IMR-90 (cell line): Measurements from ENCODE around the gene NRP1. TPM values are rescaled to one million over a fixed set of nuclear protein-coding genes. Genes with fewer than 3 reads are reported as not detected.
A peak's percentile ranks its signal among the peaks of the same experiment; 100 is the strongest.

Experiments
- ATAC-seq: fragments of 200-7000 bp; cut with Tn5 transposase; 2 replicates; pipeline ENCODE4 v1.9.1; 2020; ENCODE audit warnings: low read depth, mild to moderate bottlenecking, moderate library complexity
- BruUV-seq: library from RNA; stranded (reverse); fragments of 400-500 nt; replicated peaks from 2 replicates; lab custom pipeline; 2021; lab: Mats Ljungman, UMichigan
- CTCF ChIA-PET: fragments of 300-600 bp; formaldehyde crosslinking; extraction: SDS; loops from one replicate; lab custom pipeline; 2021; ENCODE audit warnings: antibody characterized with exemption; lab: Yijun Ruan, JAX
- POLR2A ChIA-PET: fragments of 300-600 bp; sonication (Branson Sonifier 250); formaldehyde crosslinking; loops from one replicate; lab custom pipeline; 2022; ENCODE audit warnings: antibody characterized with exemption; ENCODE audit not compliant: unreplicated experiment; lab: Charles Lee
- DNase-seq: peaks from one replicate; pipeline ENCODE4 v3.0.0; 2013
- H2AFZ ChIP-seq: replicated peaks from 2 replicates; pipeline ENCODE3; 2013; ENCODE audit warnings: low read length, mild to moderate bottlenecking; ENCODE audit not compliant: poor library complexity
- H2AK5ac ChIP-seq: 2 replicates; pipeline ENCODE4 v1.6.1; 2013; ENCODE audit warnings: low read depth, low read length, inconsistent platforms
- H2AK9ac ChIP-seq: replicated peaks from 2 replicates; pipeline ENCODE3; 2013; ENCODE audit warnings: mild to moderate bottlenecking, low read depth, low read length, moderate library complexity; ENCODE audit not compliant: poor library complexity
- H2BK120ac ChIP-seq: 2 replicates; pipeline ENCODE4 v1.6.1; 2013; ENCODE audit warnings: low read depth, low read length, inconsistent platforms
- H2BK15ac ChIP-seq: 3 replicates; pipeline ENCODE4 v1.6.1; 2013; ENCODE audit warnings: low read depth, low read length, inconsistent platforms
- H2BK20ac ChIP-seq: 2 replicates; pipeline ENCODE4 v1.6.1; 2013; ENCODE audit warnings: low read depth, mild to moderate bottlenecking, inconsistent platforms, low read length, moderate library complexity
- H2BK5ac ChIP-seq: 2 replicates; pipeline ENCODE4 v1.6.1; 2013; ENCODE audit warnings: mild to moderate bottlenecking, low read depth, low read length, inconsistent platforms; ENCODE audit not compliant: poor library complexity, severe bottlenecking
- H3K14ac ChIP-seq: replicated peaks from 2 replicates; pipeline ENCODE4 v1.6.1; 2013; ENCODE audit warnings: low read depth, low read length, inconsistent platforms
- H3K18ac ChIP-seq: 2 replicates; pipeline ENCODE4 v1.6.1; 2013; ENCODE audit warnings: low read depth, low read length, control low read depth
- H3K23ac ChIP-seq: 2 replicates; pipeline ENCODE4 v1.6.1; 2013; ENCODE audit warnings: low read depth, low read length, inconsistent platforms
- H3K27ac ChIP-seq: 2 replicates; pipeline ENCODE4 v1.5.1; 2013; ENCODE audit warnings: mild to moderate bottlenecking, control low read depth, low read length; ENCODE audit not compliant: insufficient read depth
- H3K27me3 ChIP-seq: 2 replicates; pipeline ENCODE4 v1.6.1; 2013; ENCODE audit warnings: low read length; ENCODE audit not compliant: control insufficient read depth, insufficient read depth
- H3K36me3 ChIP-seq: 2 replicates; pipeline ENCODE4 v1.6.1; 2013; ENCODE audit warnings: low read length, mixed read lengths; ENCODE audit not compliant: control insufficient read depth, insufficient read depth
- H3K4ac ChIP-seq: 2 replicates; pipeline ENCODE4 v1.6.1; 2013; ENCODE audit warnings: low read depth, low read length, inconsistent platforms
- H3K4me1 ChIP-seq: 2 replicates; pipeline ENCODE4 v1.6.1; 2013; ENCODE audit warnings: low read length, mixed read lengths; ENCODE audit not compliant: control insufficient read depth, insufficient read depth
- H3K4me2 ChIP-seq: 2 replicates; pipeline ENCODE4 v1.6.1; 2013; ENCODE audit warnings: low read depth, mild to moderate bottlenecking, control low read depth, low read length, moderate library complexity
- H3K4me3 ChIP-seq: 2 replicates; pipeline ENCODE4 v1.5.1; 2013; ENCODE audit warnings: low read depth, mild to moderate bottlenecking, control low read depth, low read length, moderate library complexity; ENCODE audit not compliant: insufficient read depth
- H3K56ac ChIP-seq: 2 replicates; pipeline ENCODE4 v1.6.1; 2013; ENCODE audit warnings: low read length, inconsistent platforms; ENCODE audit not compliant: insufficient read depth; ENCODE audit errors: extremely low read depth
- H3K79me1 ChIP-seq, 2 experiments: 2 replicates each; pipeline ENCODE4 v1.6.1; 2013; ENCODE audit warnings: low read length in 2 of 2, inconsistent platforms in 1 of 2, low read depth in 1 of 2
- H3K9ac ChIP-seq: 2 replicates; pipeline ENCODE4 v1.6.1; 2013; ENCODE audit warnings: low read depth, low read length, control low read depth
- H3K9me1 ChIP-seq: 2 replicates; pipeline ENCODE4 v1.6.1; 2013; ENCODE audit warnings: low read length, inconsistent platforms; ENCODE audit not compliant: insufficient read depth
- H3K9me3 ChIP-seq: 2 replicates; pipeline ENCODE4 v1.6.1; 2013; ENCODE audit warnings: low read length; ENCODE audit not compliant: control insufficient read depth, insufficient read depth
- H4K20me1 ChIP-seq: 2 replicates; pipeline ENCODE4 v1.6.1; 2013; ENCODE audit warnings: low read length, inconsistent platforms; ENCODE audit not compliant: insufficient read depth
- H4K5ac ChIP-seq: 2 replicates; pipeline ENCODE4 v1.6.1; 2013; ENCODE audit warnings: mild to moderate bottlenecking, low read depth, low read length, control low read depth
- H4K8ac ChIP-seq, 2 experiments: 2 replicates each; pipeline ENCODE4 v1.6.1; 2013; ENCODE audit warnings: low read depth in 2 of 2, low read length in 2 of 2, control low read depth in 1 of 2, inconsistent platforms in 1 of 2
- H4K91ac ChIP-seq: 2 replicates; pipeline ENCODE4 v1.6.1; 2013; ENCODE audit warnings: low read depth, low read length, inconsistent platforms; ENCODE audit not compliant: insufficient read depth
- CEBPB ChIP-seq: IDR thresholded peaks from 2 replicates; pipeline ENCODE4 v1.6.1; 2012; ENCODE audit warnings: low read depth, low read length, improper control_type of control experiment
- MAFK ChIP-seq: IDR thresholded peaks from 2 replicates; pipeline ENCODE4 v1.6.1; 2012; ENCODE audit warnings: low read depth, low read length, improper control_type of control experiment
- MAZ ChIP-seq: IDR thresholded peaks from 2 replicates; pipeline ENCODE4 v1.6.1; 2012; ENCODE audit warnings: low read depth, mild to moderate bottlenecking, low read length, improper control_type of control experiment, moderate library complexity, borderline replicate concordance
- MXI1 ChIP-seq: IDR thresholded peaks from 2 replicates; pipeline ENCODE4 v1.6.1; 2012; ENCODE audit warnings: low read depth, mild to moderate bottlenecking, low read length, moderate library complexity, borderline replicate concordance
- POLR2A ChIP-seq: IDR thresholded peaks from 2 replicates; pipeline ENCODE4 v1.6.1; 2012; ENCODE audit warnings: mild to moderate bottlenecking, low read depth, low read length
- RAD21 ChIP-seq: IDR thresholded peaks from 2 replicates; pipeline ENCODE4 v1.6.1; 2012; ENCODE audit warnings: low read length, improper control_type of control experiment
- RCOR1 ChIP-seq: IDR thresholded peaks from 2 replicates; pipeline ENCODE4 v1.6.1; 2012; ENCODE audit warnings: mild to moderate bottlenecking, low read length, improper control_type of control experiment; ENCODE audit not compliant: insufficient replicate concordance
- RFX5 ChIP-seq: IDR thresholded peaks from 2 replicates; pipeline ENCODE4 v1.8.0; 2012; ENCODE audit warnings: low read depth, mild to moderate bottlenecking, low read length, moderate library complexity
- SMC3 ChIP-seq: fragments of 150-350 bp; IDR thresholded peaks from 2 replicates; pipeline ENCODE4 v1.6.1; 2016; ENCODE audit warnings: low read depth, mild to moderate bottlenecking, antibody characterized with exemption, low read length, moderate library complexity
- WGBS, 2 experiments: methylation state at CpG; one replicate each; pipeline versions ENCODE4 v1.1.5 to v1.1.7; 2013; ENCODE audit warnings: missing lambda C conversion rate in 2 of 2; ENCODE audit not compliant: insufficient read length in 1 of 2; ENCODE audit errors: extremely low coverage in 2 of 2; 5-methylcytosine and 5-hydroxymethylcytosine counted together
- dilution Hi-C: fragments of 300-500 bp; cut with HindIII; formaldehyde crosslinking; loops from one replicate; pipeline ENCODE4 v1.14.3; 2018; ENCODE audit warnings: low sequenced_read_pairs; ENCODE audit not compliant: unreplicated experiment
- in situ Hi-C: fragments of 300-500 bp; cut with MboI; formaldehyde crosslinking; loops from 3 replicates; pipeline ENCODE4 v1.14.3; 2019; ENCODE audit warnings: low sequenced_read_pairs, inconsistent platforms, mixed read lengths
- intact Hi-C: fragments of 100-400 bp; cut with micrococcal nuclease; formaldehyde crosslinking; loops from 2 replicates; pipeline ENCODE4 v1.10.0; 2022
- polyA plus RNA-seq, 3 experiments: library from polyadenylated mRNA; depleted of rRNA; stranded (reverse); fragments of >200 nt; gene quantifications; 2 replicates each; pipeline ENCODE4 v1.2.3, GENCODE V29; 2012; ENCODE audit warnings: low replicate concordance in 1 of 3
- total RNA-seq: library from RNA; depleted of rRNA; stranded (reverse); fragments of >200 nt; gene quantifications from 2 replicates; pipeline ENCODE4 v1.2.3, GENCODE V29; 2012
- TF ChIP-seq, protein P1 (sequence below): fragments of 150-350 bp; IDR thresholded peaks from 2 replicates; pipeline ENCODE4 v1.6.1; 2016; ENCODE audit warnings: low read depth, mild to moderate bottlenecking, low read length, moderate library complexity, borderline replicate concordance
- TF ChIP-seq, protein P2 (sequence below): fragments of 150-350 bp; IDR thresholded peaks from 2 replicates; pipeline ENCODE4 v1.6.1; 2017; ENCODE audit warnings: mild to moderate bottlenecking, antibody characterized with exemption, low read length, low read depth

Gene NRP1
- total and polyA plus RNA-seq, 2 of the 4 experiments (the other 2 are of a cell fraction) = 108 to 227 TPM

DNA sequence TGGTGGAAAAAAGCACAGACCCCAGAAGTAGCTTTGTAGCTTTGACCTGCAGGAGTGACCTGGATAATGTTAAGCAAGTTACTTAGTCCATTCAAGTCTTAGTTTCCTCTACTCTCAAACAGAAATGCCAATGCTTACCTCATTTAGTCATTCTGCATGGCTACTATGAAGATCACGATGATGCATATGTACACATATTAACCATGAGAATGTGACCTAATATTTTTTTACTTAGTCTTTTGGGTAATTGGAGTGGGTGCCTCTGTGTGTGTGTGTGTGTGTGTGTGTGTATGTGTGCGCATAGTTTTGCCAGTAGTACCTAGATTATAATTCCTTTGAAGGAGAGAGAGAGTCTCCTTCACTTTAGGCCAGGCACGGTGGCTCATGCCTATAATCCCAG, 95.8 kb downstream of the NRP1 start (continued):
- TF ChIP-seq, protein P1, sequence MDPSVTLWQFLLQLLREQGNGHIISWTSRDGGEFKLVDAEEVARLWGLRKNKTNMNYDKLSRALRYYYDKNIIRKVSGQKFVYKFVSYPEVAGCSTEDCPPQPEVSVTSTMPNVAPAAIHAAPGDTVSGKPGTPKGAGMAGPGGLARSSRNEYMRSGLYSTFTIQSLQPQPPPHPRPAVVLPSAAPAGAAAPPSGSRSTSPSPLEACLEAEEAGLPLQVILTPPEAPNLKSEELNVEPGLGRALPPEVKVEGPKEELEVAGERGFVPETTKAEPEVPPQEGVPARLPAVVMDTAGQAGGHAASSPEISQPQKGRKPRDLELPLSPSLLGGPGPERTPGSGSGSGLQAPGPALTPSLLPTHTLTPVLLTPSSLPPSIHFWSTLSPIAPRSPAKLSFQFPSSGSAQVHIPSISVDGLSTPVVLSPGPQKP = no peak

DNA sequence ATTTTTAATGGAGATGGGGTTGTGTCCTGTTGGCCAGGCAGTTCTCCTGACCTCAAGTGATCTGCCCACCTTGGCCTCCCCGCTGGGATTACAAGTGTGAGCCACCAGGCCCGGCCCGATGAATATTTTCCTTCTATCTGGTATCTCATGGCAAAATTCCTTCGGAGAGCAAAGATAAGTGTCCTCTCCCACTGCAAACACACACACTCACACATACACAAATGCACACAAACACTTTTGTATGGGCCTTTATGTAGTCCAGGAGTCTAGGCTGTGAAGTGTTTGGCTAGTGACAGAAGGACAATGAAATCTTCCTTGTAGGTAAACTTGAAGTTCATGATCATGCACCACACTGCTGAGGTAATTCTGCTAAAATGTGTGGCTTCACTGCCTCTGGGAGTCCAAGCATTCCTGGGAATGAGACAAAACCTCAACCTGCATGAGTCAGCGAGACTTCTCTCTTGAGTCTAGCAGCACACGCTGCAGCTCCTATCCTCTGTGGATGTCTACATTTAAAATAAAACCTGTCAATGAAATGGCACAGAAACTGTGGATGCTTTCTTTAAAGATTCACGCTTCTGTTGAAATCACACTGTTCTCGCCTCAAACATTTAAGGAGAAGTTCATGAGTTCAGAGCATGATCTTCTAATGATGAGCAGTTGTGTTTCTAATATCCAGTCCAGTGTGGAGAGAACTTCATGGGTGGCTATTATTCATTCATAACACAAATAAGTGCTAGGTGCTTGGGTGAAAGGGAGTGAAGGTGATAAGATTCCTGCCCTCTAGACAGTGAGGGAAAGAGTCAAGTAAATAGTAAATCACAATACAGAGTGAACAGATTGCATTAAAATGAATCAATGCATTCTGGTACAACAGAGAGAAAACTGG, 96.5 kb downstream of the NRP1 start:
- H2BK15ac ChIP-seq = peak overlapping the region; percentile 16; the same call in 1 of the 3 replicates
- H3K4me2 ChIP-seq = peak overlapping the region; percentile 73; the same call in 1 of the 2 replicates
- WGBS, 2 experiments = no CpG with 5 or more reads among the region's 8 CpGs
- peaks cover 33% of the 10 kb centered on the region for H3K4me1 ChIP-seq
- ChIA-PET POLR2A (no interaction called here), CTCF (no interaction called here)
- H3K9ac ChIP-seq = no peak overlapping the region
- peak; percentile 99 for DNase-seq
- peak overlapping the region; percentile 87 for H3K56ac ChIP-seq
- peak overlapping the region; percentile 81 for H3K4ac ChIP-seq
- in situ Hi-C loops = no loop called here
- peak overlapping the region; percentile 84; the same call in 1 of the 2 replicates for H3K23ac ChIP-seq
- peak overlapping the region; percentile 91 for H2BK120ac ChIP-seq
- no peak overlapping the region for H2AFZ ChIP-seq
- ATAC-seq = peak; percentile 88
- H2AK5ac ChIP-seq = peak overlapping the region; percentile 65
- peaks cover 18 to 54% of the 10 kb centered on the region in 2 experiments for H3K79me1 ChIP-seq
- H3K4me3 ChIP-seq = no peak overlapping the region
- peak overlapping the region; percentile 5 to 81; a peak in 2 of 4 replicates for H4K8ac ChIP-seq
- no peaks in the 10 kb centered on the region for H3K9me3 ChIP-seq
- peak overlapping the region; percentile 65 for H4K91ac ChIP-seq
- H3K14ac ChIP-seq = peak overlapping the region; percentile 54
- H3K27ac ChIP-seq = peak overlapping the region; percentile 47
- peak overlapping the region; percentile 11 for H2AK9ac ChIP-seq
- H3K9me1 ChIP-seq = peaks cover 6% of the 10 kb centered on the region; the same call in 1 of the 2 replicates
- no peaks in the 10 kb centered on the region; the same call in 1 of the 2 replicates for H4K20me1 ChIP-seq
- H3K36me3 ChIP-seq = no peaks in the 10 kb centered on the region
- peak overlapping the region; percentile 96 for H2BK5ac ChIP-seq
- peak overlapping the region; percentile 35; the same call in 1 of the 2 replicates for H4K5ac ChIP-seq
- H3K27me3 ChIP-seq = no peaks in the 10 kb centered on the region
- intact Hi-C loops = no loop called here
- dilution Hi-C loops = no loop called here
- H2BK20ac ChIP-seq = peak overlapping the region; percentile 91
- no TSS peak for BruUV-seq
- peak overlapping the region; percentile 73; the same call in 1 of the 2 replicates for H3K18ac ChIP-seq
- TF ChIP-seq SMC3 (no peak), RCOR1 (peak; percentile 47), CEBPB (peak; percentile 60; the same call in 1 of the 2 replicates), MAZ (no peak), MXI1 (peak; percentile 62; the same call in 1 of the 2 replicates), POLR2A (0 out of 2 replicates have a peak, but pooled peaks have one; percentile 1), MAFK (peak; percentile 64; the same call in 1 of the 2 replicates), RFX5 (no peak), RAD21 (peak; percentile 9; the same call in 1 of the 2 replicates)
- TF ChIP-seq, protein P1 = no peak
- TF ChIP-seq, protein P2, sequence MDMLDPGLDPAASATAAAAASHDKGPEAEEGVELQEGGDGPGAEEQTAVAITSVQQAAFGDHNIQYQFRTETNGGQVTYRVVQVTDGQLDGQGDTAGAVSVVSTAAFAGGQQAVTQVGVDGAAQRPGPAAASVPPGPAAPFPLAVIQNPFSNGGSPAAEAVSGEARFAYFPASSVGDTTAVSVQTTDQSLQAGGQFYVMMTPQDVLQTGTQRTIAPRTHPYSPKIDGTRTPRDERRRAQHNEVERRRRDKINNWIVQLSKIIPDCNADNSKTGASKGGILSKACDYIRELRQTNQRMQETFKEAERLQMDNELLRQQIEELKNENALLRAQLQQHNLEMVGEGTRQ = no peak
